Spleen (tissue), 11 donors: Measurements from ENCODE around the gene TUBGCP4. TPM values are rescaled to one million over a fixed set of nuclear protein-coding genes. Genes with fewer than 3 reads are reported as not detected.
"Not testable (repeated sequence)": the region's sequence is repeated elsewhere in the genome, so short reads cannot be mapped to it uniquely, and the experiment has no call there.

ENCODE experiments used
- DNase-seq: peaks from one replicate; pipeline ENCODE4 v3.0.0-alpha.2; 2020
- H3K27ac ChIP-seq, 8 donors: fragments of 200-600 bp; sonication (generic) in 7 of 8; 1 replicate in 4 of 8; 2 replicates in 4 of 8; pipeline versions ENCODE4 v1.5.0 to v1.8.0; 2016 to 2021; ENCODE audit warnings: inconsistent platforms in 4 of 8, mild to moderate bottlenecking in 4 of 8, moderate library complexity in 1 of 8
- H3K27me3 ChIP-seq, 7 donors: fragments of 200-600 bp; sonication (generic) in 6 of 7; replicated peaks in 1 of 7; 1 replicate in 4 of 7; 2 replicates in 3 of 7; pipeline versions ENCODE4 v1.5.0 to v1.8.0; 2016 to 2021; ENCODE audit warnings: inconsistent platforms in 3 of 7, mild to moderate bottlenecking in 1 of 7
- H3K36me3 ChIP-seq, 6 donors: fragments of 200-600 bp; sonication (generic) in 5 of 6; 1 replicate in 4 of 6; 2 replicates in 2 of 6; pipeline versions ENCODE4 v1.5.0 to v1.8.0; 2016 to 2021; ENCODE audit warnings: inconsistent platforms in 2 of 6
- H3K4me1 ChIP-seq, 6 donors: fragments of 200-600 bp; sonication (generic) in 5 of 6; 1 replicate in 3 of 6; 2 replicates in 3 of 6; pipeline versions ENCODE4 v1.5.0 to v1.8.0; 2016 to 2021; ENCODE audit warnings: inconsistent platforms in 3 of 6
- H3K4me3 ChIP-seq, 8 donors: fragments of 200-600 bp; sonication (generic) in 7 of 8; 1 replicate in 4 of 8; 2 replicates in 4 of 8; pipeline versions ENCODE4 v1.5.0 to v1.8.0; 2016 to 2021; ENCODE audit warnings: inconsistent platforms in 4 of 8, mild to moderate bottlenecking in 4 of 8, moderate library complexity in 2 of 8
- H3K9me3 ChIP-seq, 8 donors: fragments of 200-600 bp; sonication (generic) in 7 of 8; 1 replicate in 4 of 8; 2 replicates in 4 of 8; pipeline versions ENCODE4 v1.5.0 to v1.8.0; 2016 to 2021; ENCODE audit warnings: inconsistent platforms in 4 of 8
- POLR2A ChIP-seq, 3 donors: fragments of 450-650 bp; IDR thresholded peaks; one replicate each; pipeline ENCODE4 v1.5.1; 2017; ENCODE audit warnings: antibody characterized with exemption in 3 of 3, mild to moderate bottlenecking in 1 of 3
- POLR2AphosphoS5 ChIP-seq, 3 donors: sonication (generic); formaldehyde crosslinking; IDR thresholded peaks; one replicate each; pipeline ENCODE4 v1.5.1; 2017; ENCODE audit warnings: antibody characterized with exemption in 3 of 3
- WGBS, 5 donors: extraction: QIAGEN DNeasy Blood & Tissue Kit in 3 of 5; methylation state at CpG; one replicate each; pipeline versions ENCODE4 v1.1.5 to v1.1.7; 2013 to 2018; 5-methylcytosine and 5-hydroxymethylcytosine counted together
- intact Hi-C: fragments of 100-400 bp; cut with DNase I; formaldehyde crosslinking; loops from one replicate; pipeline ENCODE4 v1.15.0; 2023; ENCODE audit warnings: low total_unique reads
- polyA plus RNA-seq, 3 donors: library from polyadenylated mRNA; stranded (reverse); fragments of 200-250 nt; gene quantifications; one replicate each; pipeline ENCODE4 v1.2.1, GENCODE V29; 2013
- total RNA-seq, 7 donors: library from RNA; depleted of rRNA in 3 of 7; stranded (reverse); fragments of >200 nt in 3 of 7; fragmentation: NEBNext Ultra II Directional in 4 of 7; extraction: Animal tissue kit (Norgen Biotek cat#: 25700) in 4 of 7; gene quantifications; one replicate each; pipeline versions ENCODE4 v1.1.0 to v1.2.1, GENCODE V29; 2016 to 2021
- TF ChIP-seq, protein P1 (sequence below), 11 experiments: fragments of 200-600 bp in 7 of 11; fragments of 450-650 bp in 4 of 11; sonication (generic) in 4 of 11; IDR thresholded peaks in 8 of 11; conservative IDR thresholded peaks in 3 of 11; 1 replicate in 7 of 11; 2 replicates in 4 of 11; pipeline versions ENCODE4 v1.4.0 to v1.8.0; 2016 to 2021; ENCODE audit warnings: antibody characterized with exemption in 11 of 11, inconsistent platforms in 4 of 11, mild to moderate bottlenecking in 1 of 11
- donor health status: healthy with polysubstance abuse.
- donor health status: DM: no; HTN: no; CAD: no; lungs with moderate emphysema.
- donor health status: DM: no; HTN: no; CAD: no.
- donor health status: Bipolar disorder and iron deficiency.
- donor health status: healthy.
- donor health status: DM: no; HTN: no; CAD: no.
- donor health status: DM: yes; HTN: yes; CAD: no.

Gene TUBGCP4
- total and polyA plus RNA-seq, 10 donors: 2.5 to 22.1 (median 16.1) TPM

DNA sequence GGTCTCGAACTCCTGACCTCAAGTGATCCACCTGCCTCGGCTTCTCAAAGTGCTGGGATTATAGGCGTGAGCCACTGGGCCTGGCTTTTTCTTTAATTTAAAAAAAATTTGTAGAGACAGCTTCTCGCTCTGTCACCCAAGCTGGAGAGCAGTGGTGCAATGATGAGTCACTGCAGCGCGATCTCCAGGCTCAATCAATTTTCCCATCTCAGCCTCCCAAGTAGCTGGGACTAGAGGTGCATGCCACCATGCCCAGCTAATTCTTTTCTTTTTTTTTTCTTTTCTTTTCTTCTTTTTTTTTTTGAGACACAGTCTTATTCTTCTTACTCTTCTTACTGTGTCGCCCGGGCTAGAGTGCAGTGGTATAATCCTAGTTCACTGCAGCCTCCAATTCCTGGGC lies 19.8 kb downstream of the TUBGCP4 start:
- H3K27ac ChIP-seq: no peak overlapping the region
- peaks cover 1 to 93% (median 50%) of the 10 kb centered on the region in 6 donors for H3K36me3 ChIP-seq
- H3K4me1 ChIP-seq: no peaks in the 10 kb centered on the region
- DNase-seq: no peak
- H3K27me3 ChIP-seq: no peaks in the 10 kb centered on the region
- 95 to 99% (median 97%) methylated on average over 8 of the region's 8 CpGs for WGBS, 5 donors
- intact Hi-C loops: no loop called here
- no peaks in the 10 kb centered on the region for H3K9me3 ChIP-seq
- no peak overlapping the region for H3K4me3 ChIP-seq
- TF ChIP-seq POLR2AphosphoS5 (IDR thresholded peaks at IDR 0.05) (no peak), POLR2A (IDR thresholded peaks at IDR 0.05) (no peak)
- TF ChIP-seq, protein P1, sequence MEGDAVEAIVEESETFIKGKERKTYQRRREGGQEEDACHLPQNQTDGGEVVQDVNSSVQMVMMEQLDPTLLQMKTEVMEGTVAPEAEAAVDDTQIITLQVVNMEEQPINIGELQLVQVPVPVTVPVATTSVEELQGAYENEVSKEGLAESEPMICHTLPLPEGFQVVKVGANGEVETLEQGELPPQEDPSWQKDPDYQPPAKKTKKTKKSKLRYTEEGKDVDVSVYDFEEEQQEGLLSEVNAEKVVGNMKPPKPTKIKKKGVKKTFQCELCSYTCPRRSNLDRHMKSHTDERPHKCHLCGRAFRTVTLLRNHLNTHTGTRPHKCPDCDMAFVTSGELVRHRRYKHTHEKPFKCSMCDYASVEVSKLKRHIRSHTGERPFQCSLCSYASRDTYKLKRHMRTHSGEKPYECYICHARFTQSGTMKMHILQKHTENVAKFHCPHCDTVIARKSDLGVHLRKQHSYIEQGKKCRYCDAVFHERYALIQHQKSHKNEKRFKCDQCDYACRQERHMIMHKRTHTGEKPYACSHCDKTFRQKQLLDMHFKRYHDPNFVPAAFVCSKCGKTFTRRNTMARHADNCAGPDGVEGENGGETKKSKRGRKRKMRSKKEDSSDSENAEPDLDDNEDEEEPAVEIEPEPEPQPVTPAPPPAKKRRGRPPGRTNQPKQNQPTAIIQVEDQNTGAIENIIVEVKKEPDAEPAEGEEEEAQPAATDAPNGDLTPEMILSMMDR (IDR thresholded peaks at IDR 0.05 in 8 of 11, conservative IDR thresholded peaks at IDR 0.05 in 3 of 11): no peak

DNA sequence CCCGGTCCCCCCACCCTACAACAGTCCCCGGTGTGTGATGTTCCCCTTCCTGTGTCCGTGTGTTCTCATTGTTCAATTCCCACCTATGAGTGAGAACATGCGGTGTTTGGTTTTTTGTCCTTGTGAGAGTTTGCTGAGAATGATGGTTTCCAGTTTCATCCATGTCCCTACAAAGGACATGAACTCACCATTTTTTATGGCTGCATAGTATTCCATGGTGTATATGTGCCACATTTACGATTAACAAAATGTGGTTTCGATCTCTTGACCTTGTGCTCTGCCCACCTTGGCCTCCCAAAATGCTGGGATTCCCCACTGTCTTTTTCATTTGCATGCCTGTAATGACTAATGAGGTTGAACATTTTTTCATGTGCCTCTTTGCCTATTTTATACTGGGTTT lies 22.7 kb downstream of the TUBGCP4 start:
- peaks cover 2 to 93% (median 52%) of the 10 kb centered on the region in 6 donors for H3K36me3 ChIP-seq
- H3K27ac ChIP-seq, intact Hi-C loops, H3K4me3 ChIP-seq, H3K27me3 ChIP-seq, H3K4me1 ChIP-seq, DNase-seq, H3K9me3 ChIP-seq: not testable (repeated sequence)
- WGBS, 5 donors: 96 to 100% (median 97%) methylated on average over 6 of the region's 6 CpGs

DNA sequence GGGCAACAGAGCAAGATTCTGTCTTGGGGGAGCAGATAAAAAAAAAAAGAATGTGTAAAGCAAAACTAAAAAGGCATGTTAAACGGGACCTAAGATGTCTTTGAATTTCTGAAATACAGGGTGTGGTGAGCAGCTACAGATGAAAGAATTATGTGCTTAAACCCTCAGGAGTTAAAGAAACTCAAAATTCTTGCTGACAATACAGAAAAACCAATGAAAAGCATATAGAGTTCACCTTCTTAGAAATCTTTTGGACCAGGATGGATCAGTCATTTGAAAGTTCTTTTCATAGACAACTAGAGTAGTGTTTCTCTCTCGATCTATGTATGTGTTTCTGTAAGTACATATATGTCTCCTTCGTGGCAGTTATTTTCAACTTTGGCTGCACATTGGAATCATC lies 31.4 kb downstream of the TUBGCP4 start:
- Histone ChIP-seq H3K27ac (no peak overlapping the region), H3K36me3 (peaks cover 0 to 100% (median 97%) of the 10 kb centered on the region in 6 donors), H3K9me3 (no peaks in the 10 kb centered on the region), H3K4me3 (no peak overlapping the region), H3K27me3 (no peaks in the 10 kb centered on the region), H3K4me1 (no peaks in the 10 kb centered on the region)
- TF ChIP-seq POLR2AphosphoS5 (IDR thresholded peaks at IDR 0.05) (no peak), POLR2A (IDR thresholded peaks at IDR 0.05) (no peak)
- TF ChIP-seq, protein P1 (IDR thresholded peaks at IDR 0.05 in 8 of 11, conservative IDR thresholded peaks at IDR 0.05 in 3 of 11): no peak
- WGBS, 5 donors: 83 to 93% (median 91%) methylated on average over 3 of the region's 3 CpGs
- DNase-seq: no peak
- intact Hi-C loops: no loop called here

DNA sequence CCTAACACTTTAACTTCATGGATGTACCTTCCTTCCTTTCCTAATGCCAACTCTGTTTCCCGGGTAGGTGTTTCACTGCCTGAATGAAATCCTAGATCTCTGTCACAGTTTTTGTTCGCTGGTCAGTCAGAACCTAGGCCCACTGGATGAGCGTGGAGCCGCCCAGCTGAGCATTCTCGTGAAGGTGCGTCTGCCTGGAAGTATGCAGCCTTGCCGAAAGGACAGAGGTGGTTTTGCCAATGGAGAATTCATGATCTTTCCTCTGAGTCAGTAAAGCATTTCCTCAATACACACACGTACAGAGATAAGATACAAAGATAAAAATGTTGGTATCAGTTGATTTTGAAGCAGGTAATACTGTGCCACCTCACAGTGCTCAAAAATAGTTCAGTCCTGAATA lies 32.7 kb downstream of the TUBGCP4 start:
- H3K27me3 ChIP-seq: no peaks in the 10 kb centered on the region
- no peak for TF ChIP-seq POLR2A (IDR thresholded peaks at IDR 0.05)
- peaks cover 6 to 100% (median 97%) of the 10 kb centered on the region in 6 donors for H3K36me3 ChIP-seq
- H3K9me3 ChIP-seq: no peaks in the 10 kb centered on the region
- no peaks in the 10 kb centered on the region for H3K4me1 ChIP-seq
- no peak overlapping the region for H3K4me3 ChIP-seq
- 83 to 89% (median 88%) methylated on average over 8 of the region's 8 CpGs for WGBS, 5 donors
- intact Hi-C loops: no loop called here
- no peak for DNase-seq
- no peak overlapping the region for H3K27ac ChIP-seq

DNA sequence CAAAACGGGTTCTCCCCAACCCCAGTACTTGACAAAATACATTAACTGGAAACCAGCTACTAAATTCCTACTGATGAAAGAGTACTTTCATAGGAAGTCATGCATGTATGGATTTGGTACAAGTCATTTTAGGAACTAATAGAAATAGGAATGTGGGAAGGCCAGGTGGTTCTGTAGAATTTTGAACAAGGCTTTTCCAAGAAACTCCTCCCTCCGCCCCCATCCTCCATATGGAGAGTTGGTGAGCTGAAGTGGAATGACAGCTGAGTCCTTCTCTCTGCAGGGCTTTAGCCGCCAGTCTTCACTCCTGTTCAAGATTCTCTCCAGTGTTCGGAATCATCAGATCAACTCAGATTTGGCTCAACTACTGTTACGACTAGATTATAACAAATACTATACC lies 33.2 kb downstream of the TUBGCP4 start:
- TF ChIP-seq POLR2AphosphoS5 (IDR thresholded peaks at IDR 0.05) (no peak), POLR2A (IDR thresholded peaks at IDR 0.05) (no peak)
- TF ChIP-seq, protein P1 (IDR thresholded peaks at IDR 0.05 in 8 of 11, conservative IDR thresholded peaks at IDR 0.05 in 3 of 11): no peak
- no peak for DNase-seq
- Histone ChIP-seq H3K9me3 (no peaks in the 10 kb centered on the region), H3K4me1 (no peaks in the 10 kb centered on the region), H3K36me3 (peaks cover 8 to 100% (median 98%) of the 10 kb centered on the region in 6 donors), H3K27me3 (no peaks in the 10 kb centered on the region), H3K27ac (no peak overlapping the region), H3K4me3 (no peak overlapping the region)
- 83 to 85% (median 84%) methylated on average over 5 of the region's 5 CpGs for WGBS, 5 donors
- intact Hi-C loops: no loop called here
